HG03432 (cell line): ENCODE data around the gene SHC3.

Experiments
- ATAC-seq: cut with Tn5 transposase; IDR thresholded peaks from one replicate; pipeline ENCODE4 v1.9.1; 2021; ENCODE audit warnings: mild to moderate bottlenecking, moderate library complexity; ENCODE audit not compliant: unreplicated experiment

The SHC3 gene

GRCh38 chr9:88971131-88971960 lies 207.3 kb downstream of the SHC3 start:
- no peak for ATAC-seq

GRCh38 chr9:88969646-88970373 lies 208.8 kb downstream of the SHC3 start:
- ATAC-seq: no peak

GRCh38 chr9:88968799-88969198 lies 209.8 kb downstream of the SHC3 start:
- no peak for ATAC-seq

GRCh38 chr9:88966894-88967676 lies 211.5 kb downstream of the SHC3 start:
- ATAC-seq: no peak

DNA sequence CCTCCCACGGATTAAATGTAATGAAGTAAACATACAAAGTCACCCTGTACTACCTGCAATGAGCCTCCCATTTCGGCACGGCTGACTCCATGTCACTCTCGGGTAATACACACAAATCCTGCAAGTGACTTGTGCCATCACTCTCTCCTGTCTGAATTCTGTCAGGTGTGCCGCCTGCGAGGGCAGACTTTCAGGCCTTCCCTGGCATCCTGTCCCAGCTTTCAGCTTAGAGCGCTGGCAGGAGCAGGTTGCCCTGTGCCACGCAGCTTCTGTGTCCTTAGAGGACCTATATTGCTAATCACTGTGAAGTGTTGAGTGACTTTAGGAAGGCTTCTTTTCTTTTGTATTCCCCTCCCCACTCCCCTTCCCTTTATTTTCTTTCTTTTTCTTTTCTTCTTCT lies 213.1 kb downstream of the SHC3 start:
- no peak for ATAC-seq

GRCh38 chr9:88960632-88961031 lies 218.0 kb downstream of the SHC3 start:
- ATAC-seq: no peak

DNA sequence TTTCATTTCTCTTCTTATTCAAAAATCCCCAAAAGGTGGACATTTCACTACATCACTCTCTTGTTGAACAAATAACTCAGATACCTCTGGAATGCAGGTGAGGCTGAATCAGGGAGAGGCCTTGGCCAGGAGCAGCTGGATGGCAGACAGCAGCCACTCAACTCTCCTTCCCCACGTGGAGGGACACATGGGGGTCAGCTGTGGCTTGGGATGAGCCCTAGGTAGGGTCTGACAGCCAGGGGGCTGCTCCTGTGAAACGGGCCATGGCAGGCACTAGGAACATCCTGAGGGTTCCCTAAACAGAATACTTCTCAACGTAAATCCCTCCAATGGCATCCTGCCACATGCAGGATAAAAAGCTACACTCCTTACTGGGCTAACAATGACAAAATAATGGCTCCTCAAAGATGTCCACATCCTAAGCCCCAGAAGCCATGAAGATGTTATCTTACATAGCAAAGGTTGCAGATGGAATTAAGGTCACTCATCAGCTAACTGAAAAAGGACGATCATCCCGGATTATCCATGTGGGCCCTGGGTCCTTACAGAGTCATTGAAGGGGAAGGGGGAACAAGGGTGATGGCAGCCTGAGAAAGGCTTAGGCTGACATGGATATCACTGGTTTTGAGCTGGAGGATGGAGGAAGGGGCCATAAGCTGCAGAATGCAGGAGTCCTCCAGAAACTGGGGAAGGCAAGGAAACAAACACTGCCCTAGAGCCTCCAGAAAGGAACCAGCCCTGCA lies 218.7 kb downstream of the SHC3 start:
- ATAC-seq: no peak

DNA sequence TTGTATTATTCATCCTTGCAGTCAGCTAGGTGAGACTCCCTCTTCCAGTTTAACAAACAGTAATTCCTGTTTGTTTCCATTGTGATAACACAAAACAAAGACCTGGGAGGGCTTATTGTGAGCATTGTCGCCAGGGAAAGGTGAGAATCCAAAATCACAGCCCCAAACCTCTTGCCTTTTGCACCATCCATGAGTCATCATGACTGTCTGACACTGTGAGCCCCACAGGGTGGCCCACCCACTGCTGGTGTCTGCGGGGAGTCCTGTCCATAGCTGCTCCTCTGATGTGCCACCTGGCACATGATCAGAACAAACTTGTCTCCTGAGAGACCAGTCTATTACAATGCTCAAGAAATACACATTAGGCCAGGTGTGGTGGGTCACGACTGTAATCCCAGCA lies 221.1 kb downstream of the SHC3 start:
- no peak for ATAC-seq
